Thyroid gland (tissue), 4 donors: ENCODE measurements around the gene PTGR3. TPM values are rescaled to one million over a fixed set of nuclear protein-coding genes. Genes with fewer than 3 reads are reported as not detected.

Source experiments
- DNase-seq, 2 donors: peaks; one replicate each; pipeline ENCODE4 v3.0.0-alpha.2; 2019
- H3K27ac ChIP-seq, 3 donors: fragments of 200-600 bp; sonication (generic); 1 replicate in 2 of 3; 2 replicates in 1 of 3; pipeline ENCODE4 v1.5.1; 2016 to 2019; ENCODE audit warnings: mild to moderate bottlenecking in 1 of 3, moderate library complexity in 1 of 3
- H3K27me3 ChIP-seq: fragments of 200-600 bp; sonication (generic); one replicate; pipeline ENCODE4 v1.5.1; 2019
- H3K36me3 ChIP-seq, 2 donors: fragments of 200-600 bp; sonication (generic); one replicate each; pipeline ENCODE4 v1.5.1; 2016 to 2019
- H3K4me1 ChIP-seq, 2 donors: fragments of 200-600 bp; sonication (generic); one replicate each; pipeline ENCODE4 v1.5.1; 2017 to 2019
- H3K4me3 ChIP-seq, 3 donors: fragments of 200-600 bp; sonication (generic); replicated peaks in 1 of 3; 1 replicate in 2 of 3; 2 replicates in 1 of 3; pipeline ENCODE4 v1.5.1; 2016; ENCODE audit warnings: mild to moderate bottlenecking in 1 of 3
- H3K9me3 ChIP-seq: fragments of 200-600 bp; sonication (generic); one replicate; pipeline ENCODE4 v1.5.1; 2017
- CTCF ChIP-seq, 6 experiments: fragments of 200-600 bp in 3 of 6; fragments of 450-650 bp in 3 of 6; sonication (generic) in 3 of 6; IDR thresholded peaks; one replicate each; pipeline ENCODE4 v1.5.1; 2016 to 2019; ENCODE audit warnings: antibody characterized with exemption in 6 of 6, mild to moderate bottlenecking in 2 of 6, inconsistent platforms in 1 of 6, moderate library complexity in 1 of 6
- POLR2A ChIP-seq, 2 donors: fragments of 450-650 bp; IDR thresholded peaks; one replicate each; pipeline ENCODE4 v1.6.1; 2017; ENCODE audit warnings: antibody characterized with exemption in 2 of 2, mild to moderate bottlenecking in 2 of 2, moderate library complexity in 1 of 2
- WGBS, 2 donors: methylation state at CpG; one replicate each; pipeline ENCODE4 v1.1.5; 2017; 5-methylcytosine and 5-hydroxymethylcytosine counted together
- intact Hi-C: fragments of 100-400 bp; cut with DNase I; formaldehyde crosslinking; loops from one replicate; pipeline ENCODE4 v1.15.1; 2023
- total RNA-seq, 4 donors: library from RNA; depleted of rRNA; stranded (reverse); fragments of >200 nt; gene quantifications; one replicate each; pipeline ENCODE4 v1.2.3, GENCODE V29; 2016

PTGR3 gene
- total RNA-seq, 4 donors from 2014 or later = 19.3 to 62.7 (median 36.9) TPM

GRCh38 chr18:75230163-75231052 is 21.5 kb upstream of the PTGR3 start:
- no peak overlapping the region for H3K27ac ChIP-seq
- 83 to 87% methylated on average over 17 of the region's 17 CpGs for WGBS, 2 donors
- no peaks in the 10 kb centered on the region for H3K9me3 ChIP-seq
- H3K27me3 ChIP-seq = no peaks in the 10 kb centered on the region
- TF ChIP-seq POLR2A (IDR thresholded peaks at IDR 0.05) (no peak), CTCF (IDR thresholded peaks at IDR 0.05) (no peak)
- DNase-seq = no peak
- H3K4me1 ChIP-seq = peaks cover 0 to 35% of the 10 kb centered on the region in 2 donors
- intact Hi-C loops = no loop called here
- H3K4me3 ChIP-seq = no peak overlapping the region
- H3K36me3 ChIP-seq = no peaks in the 10 kb centered on the region

- H3K27ac ChIP-seq = no peak overlapping the region
- no peaks in the 10 kb centered on the region for H3K36me3 ChIP-seq
- no peak for DNase-seq
- peaks cover 0 to 35% of the 10 kb centered on the region in 2 donors for H3K4me1 ChIP-seq
- TF ChIP-seq CTCF (IDR thresholded peaks at IDR 0.05) (no peak), POLR2A (IDR thresholded peaks at IDR 0.05) (no peak)
- H3K9me3 ChIP-seq = no peaks in the 10 kb centered on the region
- no peaks in the 10 kb centered on the region for H3K27me3 ChIP-seq
- 86 to 94% methylated on average over 7 to 8 of the region's 8 CpGs for WGBS, 2 donors
- intact Hi-C loops = no loop called here
- no peak overlapping the region for H3K4me3 ChIP-seq
These were observed 20.5 kb upstream of the PTGR3 start for GRCh38 chr18:75229437-75229836.

- H3K27ac ChIP-seq = no peak overlapping the region
- no peak overlapping the region for H3K4me3 ChIP-seq
- 88 to 97% methylated on average over 9 of the region's 9 CpGs for WGBS, 2 donors
- TF ChIP-seq POLR2A (IDR thresholded peaks at IDR 0.05) (no peak), CTCF (IDR thresholded peaks at IDR 0.05) (no peak)
- DNase-seq = no peak
- no peaks in the 10 kb centered on the region for H3K36me3 ChIP-seq
- no peaks in the 10 kb centered on the region for H3K9me3 ChIP-seq
- no peaks in the 10 kb centered on the region for H3K27me3 ChIP-seq
- intact Hi-C loops = no loop called here
- H3K4me1 ChIP-seq = peaks cover under 1 to 39% of the 10 kb centered on the region in 2 donors
These were observed 20.0 kb upstream of the PTGR3 start for GRCh38 chr18:75228967-75229366.

- Histone ChIP-seq H3K36me3 (no peaks in the 10 kb centered on the region), H3K9me3 (no peaks in the 10 kb centered on the region), H3K4me3 (no peak overlapping the region), H3K27me3 (no peaks in the 10 kb centered on the region), H3K4me1 (peaks cover 6 to 49% of the 10 kb centered on the region in 2 donors), H3K27ac (no peak overlapping the region)
- TF ChIP-seq POLR2A (IDR thresholded peaks at IDR 0.05) (no peak), CTCF (IDR thresholded peaks at IDR 0.05) (no peak)
- 71 to 72% methylated on average over 11 of the region's 11 CpGs for WGBS, 2 donors
- intact Hi-C loops = no loop called here
- DNase-seq = no peak
These were observed 18.8 kb upstream of the PTGR3 start for GRCh38 chr18:75227535-75228296.

- Histone ChIP-seq H3K27ac (no peak overlapping the region), H3K27me3 (no peaks in the 10 kb centered on the region), H3K36me3 (no peaks in the 10 kb centered on the region), H3K4me1 (peaks cover 6 to 51% of the 10 kb centered on the region in 2 donors), H3K4me3 (no peak overlapping the region), H3K9me3 (no peaks in the 10 kb centered on the region)
- 63 to 71% methylated on average over 5 of the region's 5 CpGs for WGBS, 2 donors
- intact Hi-C loops = no loop called here
- TF ChIP-seq POLR2A (IDR thresholded peaks at IDR 0.05) = no peak
- no peak for TF ChIP-seq CTCF (IDR thresholded peaks at IDR 0.05)
- no peak for DNase-seq
These were observed 18.0 kb upstream of the PTGR3 start for GRCh38 chr18:75226956-75227316.
